Smooth muscle cell (in vitro differentiated cells): ENCODE results near the gene MYT1. TPM values are rescaled to one million over a fixed set of nuclear protein-coding genes. Genes with fewer than 3 reads are reported as not detected.

ENCODE experiments used
- DNase-seq: peaks from one replicate; lab custom pipeline; 2025; ENCODE audit not compliant: unreplicated experiment; lab: John Stamatoyannopoulos, UW
- H2AFZ ChIP-seq: fragments of 200-600 bp; sonication (generic); 2 replicates; pipeline ENCODE4 v1.6.0; 2016; ENCODE audit warnings: antibody characterized with exemption, low read depth, mild to moderate bottlenecking
- H3F3A ChIP-seq: fragments of 200-600 bp; sonication (generic); 2 replicates; pipeline ENCODE4 v1.6.0; 2017; ENCODE audit warnings: antibody characterized with exemption, low read depth
- H3K27ac ChIP-seq: fragments of 200-600 bp; sonication (generic); 2 replicates; pipeline ENCODE4 v1.5.1; 2016; ENCODE audit warnings: low read depth, mild to moderate bottlenecking
- H3K27me3 ChIP-seq: fragments of 200-600 bp; sonication (generic); 2 replicates; pipeline ENCODE4 v1.6.1; 2016; ENCODE audit warnings: low read depth, mild to moderate bottlenecking
- H3K36me3 ChIP-seq: fragments of 200-600 bp; sonication (generic); 2 replicates; pipeline ENCODE4 v1.5.1; 2016; ENCODE audit warnings: low read depth
- H3K4me1 ChIP-seq: fragments of 200-600 bp; sonication (generic); 2 replicates; pipeline ENCODE4 v1.5.1; 2016; ENCODE audit warnings: low read depth
- H3K4me2 ChIP-seq: fragments of 200-600 bp; sonication (generic); 2 replicates; pipeline ENCODE4 v1.6.0; 2016; ENCODE audit warnings: mild to moderate bottlenecking
- H3K4me3 ChIP-seq: fragments of 200-600 bp; sonication (generic); 2 replicates; pipeline ENCODE4 v1.5.1; 2016; ENCODE audit warnings: mild to moderate bottlenecking
- H3K79me2 ChIP-seq: fragments of 200-600 bp; sonication (generic); 2 replicates; pipeline ENCODE4 v1.6.0; 2016; ENCODE audit warnings: low read depth, mild to moderate bottlenecking
- H3K9ac ChIP-seq: fragments of 200-600 bp; sonication (generic); 2 replicates; pipeline ENCODE4 v1.6.0; 2016; ENCODE audit warnings: low read depth
- H3K9me3 ChIP-seq: fragments of 200-600 bp; sonication (generic); replicated peaks from 2 replicates; pipeline ENCODE4 v1.5.1; 2016; ENCODE audit warnings: low read depth
- H4K20me1 ChIP-seq: fragments of 200-600 bp; sonication (generic); 2 replicates; pipeline ENCODE4 v1.6.0; 2016; ENCODE audit warnings: low read depth
- CTCF ChIP-seq: fragments of 200-600 bp; sonication (generic); IDR thresholded peaks from 2 replicates; pipeline ENCODE4 v1.5.1; 2017; ENCODE audit warnings: borderline replicate concordance, mild to moderate bottlenecking, antibody characterized with exemption; ENCODE audit not compliant: insufficient read depth, poor library complexity, severe bottlenecking
- WGBS: methylation state at CpG from one replicate; pipeline ENCODE4 v1.1.7; 2016; ENCODE audit warnings: low lambda C conversion rate; 5-methylcytosine and 5-hydroxymethylcytosine counted together
- polyA plus RNA-seq: library from polyadenylated mRNA; unstranded; fragments of >200 nt; fragmentation: Nextera tagmentation; extraction: Ambion mirVana; gene quantifications from 2 replicates; pipeline ENCODE4 v1.2.1, GENCODE V29; 2016
- total RNA-seq: library from RNA; depleted of rRNA; stranded (reverse); fragments of >200 nt; gene quantifications from 2 replicates; pipeline ENCODE4 v1.2.3, GENCODE V29; 2014

The MYT1 gene
- total and polyA plus RNA-seq, 2 experiments from 2014 or later = 0.09 TPM; not detected in 1

GRCh38 chr20:64239449-64240242 is 75.4 kb downstream of the MYT1 start:
- WGBS = 93% methylated on average over 19 of the region's 19 CpGs
- Histone ChIP-seq H3K9me3 (no peaks in the 10 kb centered on the region), H3K79me2 (no peaks in the 10 kb centered on the region), H3K36me3 (no peaks in the 10 kb centered on the region), H3K4me2 (no peak overlapping the region), H3K4me1 (no peaks in the 10 kb centered on the region), H3K27ac (no peak overlapping the region), H3F3A (no peaks in the 10 kb centered on the region), H2AFZ (no peak overlapping the region), H4K20me1 (no peaks in the 10 kb centered on the region), H3K27me3 (no peaks in the 10 kb centered on the region), H3K4me3 (no peak overlapping the region), H3K9ac (no peak overlapping the region)
- no peak for TF ChIP-seq CTCF
- DNase-seq = no peak

GRCh38 chr20:64240243-64241015 is 76.2 kb downstream of the MYT1 start:
- no peak overlapping the region for H3K9ac ChIP-seq
- H2AFZ ChIP-seq = no peak overlapping the region
- no peaks in the 10 kb centered on the region for H3K4me1 ChIP-seq
- H3K4me3 ChIP-seq = no peak overlapping the region
- no peaks in the 10 kb centered on the region for H4K20me1 ChIP-seq
- no peak for TF ChIP-seq CTCF
- no peaks in the 10 kb centered on the region for H3K36me3 ChIP-seq
- no peaks in the 10 kb centered on the region for H3K79me2 ChIP-seq
- H3K9me3 ChIP-seq = no peaks in the 10 kb centered on the region
- no peaks in the 10 kb centered on the region for H3K27me3 ChIP-seq
- no peak overlapping the region for H3K27ac ChIP-seq
- 90% methylated on average over 26 of the region's 26 CpGs for WGBS
- H3K4me2 ChIP-seq = no peak overlapping the region
- no peak for DNase-seq
- no peaks in the 10 kb centered on the region for H3F3A ChIP-seq

GRCh38 chr20:64241061-64241460 is 76.8 kb downstream of the MYT1 start:
- no peaks in the 10 kb centered on the region for H3K9me3 ChIP-seq
- WGBS = 90% methylated on average over 8 of the region's 8 CpGs
- TF ChIP-seq CTCF = no peak
- H3K9ac ChIP-seq = no peak overlapping the region
- H2AFZ ChIP-seq = no peak overlapping the region
- no peaks in the 10 kb centered on the region for H3K79me2 ChIP-seq
- no peaks in the 10 kb centered on the region for H3K36me3 ChIP-seq
- H4K20me1 ChIP-seq = no peaks in the 10 kb centered on the region
- H3K4me3 ChIP-seq = no peak overlapping the region
- no peaks in the 10 kb centered on the region for H3F3A ChIP-seq
- H3K4me1 ChIP-seq = no peaks in the 10 kb centered on the region
- DNase-seq = no peak
- no peaks in the 10 kb centered on the region for H3K27me3 ChIP-seq
- H3K27ac ChIP-seq = no peak overlapping the region
- no peak overlapping the region for H3K4me2 ChIP-seq
